Left kidney (tissue), 2 donors: Measurements from ENCODE around the gene ZNF575. TPM values are rescaled to one million over a fixed set of nuclear protein-coding genes. Genes with fewer than 3 reads are reported as not detected.
A peak's percentile ranks its signal among the peaks of the same experiment; 100 is the strongest.

Experiments
- DNase-seq: peaks from one replicate; pipeline ENCODE4 v3.0.0-alpha.2; 2013
- polyA plus RNA-seq: library from polyadenylated mRNA; unstranded; fragments of 120-200 nt; gene quantifications from one replicate; pipeline ENCODE4 v1.2.1, GENCODE V29; 2013; ENCODE audit not compliant: insufficient read length

The ZNF575 gene
- polyA plus RNA-seq, 1 donor = 1.6 TPM

DNA sequence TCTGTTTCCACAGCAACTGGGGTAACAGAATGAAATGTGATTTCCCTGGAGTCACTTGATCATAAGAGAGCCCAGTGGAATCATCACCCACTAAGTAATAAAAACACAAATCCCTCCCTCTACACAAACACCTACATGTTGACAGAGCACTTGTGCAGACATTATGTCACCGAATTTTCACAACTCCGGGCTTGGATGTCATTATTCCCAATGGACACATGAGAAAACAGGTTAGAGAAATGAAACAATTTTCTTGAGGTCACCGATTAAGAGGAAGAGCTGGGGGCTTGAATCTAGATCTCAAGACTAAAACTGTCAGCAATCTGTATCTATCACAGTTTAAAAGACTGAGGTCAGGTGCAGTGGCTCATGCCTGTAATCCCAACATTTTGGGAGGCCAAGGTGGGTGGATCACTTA, 39.2 kb downstream of the ZNF575 start:
- no peak for DNase-seq

DNA sequence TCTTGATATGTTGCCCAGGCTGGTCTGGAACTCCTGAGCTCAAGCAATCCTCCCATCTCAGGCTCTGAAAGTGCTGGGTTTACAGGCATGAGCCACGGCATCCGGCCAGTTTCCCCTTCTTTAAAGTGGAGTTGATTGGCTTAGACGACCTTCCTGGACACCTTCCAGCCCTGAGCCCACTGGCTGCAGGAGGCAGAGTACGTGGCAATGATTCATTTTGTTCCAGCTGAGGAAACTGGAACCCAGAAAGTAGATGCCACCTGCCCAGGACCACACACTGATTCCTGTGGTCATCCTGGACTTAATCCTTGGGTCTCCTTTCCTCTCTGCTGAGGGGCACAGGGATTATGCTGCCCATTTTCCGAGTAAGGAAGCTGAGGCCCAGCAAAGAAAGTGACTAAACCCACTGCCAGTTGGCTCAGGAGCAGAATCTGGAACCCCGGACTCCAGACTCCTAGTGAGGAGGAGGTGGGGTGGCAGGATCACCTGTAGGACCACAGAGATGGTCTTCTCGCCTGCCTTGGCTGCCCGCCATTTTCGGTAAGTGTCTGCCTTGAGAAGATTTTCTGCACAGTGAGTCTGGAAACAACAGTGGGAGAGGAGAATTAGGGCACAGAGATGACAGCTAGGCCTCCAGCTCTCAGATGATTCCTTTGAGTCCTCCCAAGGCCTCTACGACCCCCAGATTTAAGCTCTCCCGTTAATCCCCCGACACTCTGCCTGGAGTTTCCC, 41.6 kb downstream of the ZNF575 start:
- DNase-seq = no peak

DNA sequence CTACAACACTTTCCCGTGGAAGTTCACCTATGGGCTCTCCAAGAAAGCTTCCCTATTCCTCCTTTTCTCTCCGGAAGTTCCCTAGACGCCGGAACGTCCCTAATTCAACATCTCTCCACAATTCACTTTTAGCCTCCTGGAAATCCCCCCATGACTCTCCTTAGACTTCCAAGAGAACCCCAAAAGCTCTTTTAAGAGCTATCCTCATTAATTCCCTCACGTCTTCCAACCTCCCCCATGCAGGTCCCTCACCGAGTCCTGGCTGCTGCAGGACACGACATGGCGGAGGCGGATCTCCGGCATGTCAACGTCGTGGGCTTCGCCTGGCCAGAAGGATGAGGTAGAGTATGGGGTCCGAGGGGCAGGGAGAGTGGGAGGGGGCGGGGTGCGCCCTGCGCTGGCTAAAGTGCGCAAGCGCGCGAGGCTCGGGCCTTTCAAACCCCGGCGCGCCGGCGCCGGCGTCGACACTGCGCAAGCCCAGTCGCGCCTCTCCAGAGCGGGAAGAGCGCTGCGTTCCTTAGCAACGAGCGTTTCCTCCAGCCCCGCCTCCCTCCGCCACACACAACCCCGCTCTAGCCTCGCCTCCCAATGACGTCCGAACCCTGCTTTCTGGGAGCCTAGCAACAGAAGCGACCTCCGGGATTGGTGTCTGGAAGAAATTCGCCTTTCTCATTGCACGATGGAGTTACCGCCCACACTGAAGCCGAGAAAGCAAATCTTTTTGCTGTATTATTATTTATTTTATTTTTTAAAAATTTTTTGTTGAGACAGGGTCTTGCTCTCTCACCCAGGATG, 42.4 kb downstream of the ZNF575 start, which contains the start of the genes PINLYP and XRCC1:
Gene PINLYP, plus strand, starts transcription at position 646 of the 795 bp plus-strand sequence. CDS start 1,391 bp downstream, outside the sequence.
Gene XRCC1, minus strand, starts transcription at position 372 of the 795 bp plus-strand sequence. Its CDS starts 69 bp downstream, at position 303.
- DNase-seq = peak; percentile 99

DNA sequence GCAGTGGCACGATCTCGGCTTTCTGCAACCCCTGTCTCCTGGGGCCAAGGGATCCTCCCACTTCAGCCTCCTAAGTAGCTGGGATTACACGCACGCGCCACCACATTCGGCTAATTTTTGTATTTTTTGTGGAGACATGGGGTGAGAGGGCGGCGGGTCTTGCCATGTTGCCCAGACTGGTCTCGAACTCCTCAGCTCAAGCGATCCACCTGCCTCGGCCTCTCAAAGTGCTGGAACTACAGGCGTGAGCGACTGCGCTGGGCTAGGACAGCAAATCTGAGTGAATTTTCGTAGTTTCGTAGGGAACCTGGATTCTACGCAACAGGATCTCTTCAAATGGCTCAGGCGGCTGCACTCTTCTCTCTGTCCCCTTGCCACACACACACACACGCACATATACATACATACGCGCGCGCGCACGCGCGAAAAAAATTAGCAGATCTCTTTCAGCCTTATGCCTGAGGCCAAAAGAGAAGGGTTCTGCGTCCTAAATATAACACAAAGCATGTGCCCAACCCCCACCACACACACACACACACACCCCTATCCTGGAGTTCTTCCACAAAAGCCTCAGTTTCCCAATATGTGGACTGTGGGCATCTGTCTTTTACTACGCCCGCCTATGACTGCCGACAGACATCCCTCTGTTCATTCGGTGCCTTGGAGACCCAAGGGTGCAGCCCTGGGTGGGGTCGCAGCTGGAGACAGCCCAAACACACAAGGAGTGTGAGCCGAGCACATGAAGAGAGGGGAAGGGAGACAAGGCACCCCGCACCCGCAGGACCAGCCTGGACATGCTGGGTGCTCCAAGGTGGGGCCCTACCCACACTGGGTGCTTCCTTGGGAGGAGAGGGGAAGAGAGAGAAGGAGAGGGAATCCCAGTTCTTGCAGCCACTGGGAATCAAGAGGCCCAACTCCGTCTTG, 43.2 kb downstream of the ZNF575 start:
- DNase-seq = no peak

DNA sequence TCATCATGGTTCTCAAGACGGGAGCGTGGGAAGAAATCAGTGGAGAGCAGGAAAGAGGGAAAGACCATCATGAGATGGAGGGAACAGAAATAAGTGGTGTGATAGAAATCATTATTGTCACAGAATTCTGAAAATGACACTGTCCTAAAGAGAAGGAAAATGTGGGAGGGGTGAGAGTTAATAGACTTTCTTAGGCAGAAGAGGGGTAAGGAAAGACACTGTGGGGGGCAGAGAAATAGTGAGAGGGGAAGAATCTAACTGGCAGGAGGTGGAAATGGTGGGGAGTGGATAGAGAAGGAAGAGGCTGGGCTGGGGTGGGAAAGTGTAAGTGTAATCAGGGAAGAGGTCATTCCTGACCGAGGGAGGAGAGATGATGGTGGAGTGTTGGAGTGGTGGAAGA, 45.8 kb downstream of the ZNF575 start:
- DNase-seq = no peak

DNA sequence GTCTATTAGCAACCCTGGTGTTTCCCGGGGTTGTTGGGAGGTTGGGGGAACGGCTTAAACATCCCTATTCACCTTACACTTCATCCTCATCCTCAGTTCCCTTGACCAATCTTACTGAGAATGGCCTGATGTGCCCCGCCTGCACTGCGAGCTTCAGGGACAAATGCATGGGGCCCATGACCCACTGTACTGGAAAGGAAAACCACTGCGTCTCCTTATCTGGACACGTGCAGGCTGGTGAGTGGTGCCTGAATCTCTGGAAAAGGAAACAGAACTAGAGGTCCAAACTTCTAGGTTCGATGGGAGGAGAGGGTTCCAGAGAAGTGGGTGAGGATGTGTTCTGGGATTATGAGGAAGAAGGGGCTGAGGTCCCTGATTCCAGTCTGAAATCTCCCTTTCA, 48.5 kb downstream of the ZNF575 start:
- no peak for DNase-seq

DNA sequence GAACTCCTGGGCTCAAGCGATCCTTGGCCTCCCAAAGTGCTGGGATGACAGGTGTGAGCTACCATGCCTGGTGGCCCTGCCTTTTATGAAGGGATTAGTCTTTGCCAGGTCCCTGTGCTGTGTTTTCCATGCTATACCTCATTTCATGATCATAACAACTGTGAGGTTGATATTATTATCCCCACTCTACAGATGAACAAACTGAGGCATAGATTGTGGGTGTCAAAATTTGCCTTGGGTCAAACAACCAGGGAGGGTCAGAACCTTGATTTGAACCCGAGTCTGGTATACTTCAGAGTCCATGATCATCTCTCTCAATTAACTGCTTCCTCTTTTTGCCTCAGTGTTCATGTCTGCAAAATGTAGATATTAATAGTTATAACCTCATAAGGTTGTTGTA, 49.5 kb downstream of the ZNF575 start:
- DNase-seq = no peak

DNA sequence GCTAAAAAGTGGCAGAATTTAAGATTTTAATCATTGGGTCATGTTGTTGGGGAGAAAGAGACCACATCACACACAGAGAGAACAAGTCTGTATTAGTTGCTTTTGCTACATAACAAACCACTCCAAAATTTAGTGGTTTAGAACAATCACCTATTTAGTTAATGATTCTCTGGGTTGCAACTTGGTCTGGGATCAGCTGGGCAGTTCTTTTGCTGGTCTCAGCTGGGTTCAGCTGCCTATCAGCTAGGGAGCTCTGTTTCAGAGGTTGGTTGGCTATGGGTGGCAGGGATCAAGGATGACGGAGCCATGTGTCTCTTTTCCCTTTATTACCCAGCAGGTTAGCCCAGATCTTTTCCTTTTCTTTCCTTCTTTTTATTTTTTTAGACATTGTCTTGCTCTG, 51.5 kb downstream of the ZNF575 start:
- DNase-seq = no peak

Other genes with a start within 250 kb of the ZNF575 start
- 0.20 TPM for gene CD177, start 179.5 kb upstream of the ZNF575 start, polyA plus RNA-seq
- not detected for gene TEX101, start 118.3 kb upstream of the ZNF575 start, polyA plus RNA-seq
- gene LYPD3, start 67.6 kb upstream of the ZNF575 start, polyA plus RNA-seq = 1.1 TPM
- gene PHLDB3, start 28.4 kb upstream of the ZNF575 start, polyA plus RNA-seq = 7.8 TPM
- 25.4 TPM for gene ETHE1, start 6.0 kb upstream of the ZNF575 start, polyA plus RNA-seq
- 58.6 TPM for gene XRCC1, start 42.3 kb downstream of the ZNF575 start, polyA plus RNA-seq
- 19.2 TPM for gene PINLYP, start 42.6 kb downstream of the ZNF575 start, polyA plus RNA-seq
- gene IRGQ, start 62.9 kb downstream of the ZNF575 start, polyA plus RNA-seq = 19.5 TPM
- gene ZNF576, start 63.4 kb downstream of the ZNF575 start, polyA plus RNA-seq = 11.6 TPM
- gene SRRM5, start 78.9 kb downstream of the ZNF575 start, polyA plus RNA-seq = 1.1 TPM
- gene ZNF428, start 86.4 kb downstream of the ZNF575 start, polyA plus RNA-seq = 72.8 TPM
- gene CADM4, start 106.7 kb downstream of the ZNF575 start, polyA plus RNA-seq = 43.0 TPM
- 10.6 TPM for gene PLAUR, start 137.0 kb downstream of the ZNF575 start, polyA plus RNA-seq
- gene IRGC, start 182.9 kb downstream of the ZNF575 start, polyA plus RNA-seq = not detected
- 57.5 TPM for gene SMG9, start 221.8 kb downstream of the ZNF575 start, polyA plus RNA-seq
- 1.6 TPM for gene KCNN4, start 247.8 kb downstream of the ZNF575 start, polyA plus RNA-seq